ENCODE measurements around the gene BMAL1. TPM values are rescaled to one million over a fixed set of nuclear protein-coding genes. Genes with fewer than 3 reads are reported as not detected.
"Not testable (repeated sequence)": the region's sequence is repeated elsewhere in the genome, so short reads cannot be mapped to it uniquely, and the experiment has no call there.

Gene BMAL1
- total RNA-seq, 2 donors from 2014 or later = 41.6 to 44.7 TPM

- H3K27ac Mint-ChIP-seq = no peak overlapping the region
- H3K4me1 Mint-ChIP-seq = no peaks in the 10 kb centered on the region
- no peak overlapping the region for H3K4me3 Mint-ChIP-seq
- H3K36me3 Mint-ChIP-seq (ENCODE audit: low read depth) = no peaks in the 10 kb centered on the region
- peaks cover 3% of the 10 kb centered on the region for H3K27me3 Mint-ChIP-seq
- no peaks in the 10 kb centered on the region for H3K9me3 Mint-ChIP-seq
- ATAC-seq (replicated peaks) = no peak
Observed at GRCh38 chr11:13252438-13252837, 25.2 kb upstream of the BMAL1 start.

- Mint-ChIP-seq H3K36me3 (ENCODE audit: low read depth) (no peaks in the 10 kb centered on the region), H3K4me1 (peaks cover 8% of the 10 kb centered on the region), H3K27me3 (no peaks in the 10 kb centered on the region), H3K9me3 (no peaks in the 10 kb centered on the region), H3K4me3 (no peak overlapping the region), H3K27ac (no peak overlapping the region)
- ATAC-seq (replicated peaks) = no peak
Observed at GRCh38 chr11:13256216-13256615, 21.4 kb upstream of the BMAL1 start.

- H3K27me3 Mint-ChIP-seq; H3K36me3 Mint-ChIP-seq (ENCODE audit: low read depth); H3K9me3 Mint-ChIP-seq; H3K4me3 Mint-ChIP-seq; H3K4me1 Mint-ChIP-seq; H3K27ac Mint-ChIP-seq; ATAC-seq (replicated peaks): not testable (repeated sequence)
Observed at GRCh38 chr11:13258061-13258460, 19.5 kb upstream of the BMAL1 start.

- Mint-ChIP-seq H3K4me1 (peaks cover 13% of the 10 kb centered on the region), H3K36me3 (ENCODE audit: low read depth) (no peaks in the 10 kb centered on the region), H3K27me3 (peaks cover 2% of the 10 kb centered on the region), H3K4me3 (peak overlapping the region; percentile 17), H3K9me3 (no peaks in the 10 kb centered on the region), H3K27ac (no peak overlapping the region)
- no peak for ATAC-seq (replicated peaks)
Observed at GRCh38 chr11:13258855-13259254, 18.7 kb upstream of the BMAL1 start.

- peak; percentile 50 for ATAC-seq (replicated peaks)
- no peaks in the 10 kb centered on the region for H3K36me3 Mint-ChIP-seq (ENCODE audit: low read depth)
- peaks cover 4% of the 10 kb centered on the region for H3K27me3 Mint-ChIP-seq
- peaks cover 13% of the 10 kb centered on the region for H3K4me1 Mint-ChIP-seq
- no peaks in the 10 kb centered on the region for H3K9me3 Mint-ChIP-seq
- peak overlapping the region; percentile 18 for H3K27ac Mint-ChIP-seq
- peak overlapping the region; percentile 17 for H3K4me3 Mint-ChIP-seq
Observed at GRCh38 chr11:13259374-13259773, 18.2 kb upstream of the BMAL1 start.

- Mint-ChIP-seq H3K27me3 (peaks cover 4% of the 10 kb centered on the region), H3K27ac (no peak overlapping the region), H3K9me3 (no peaks in the 10 kb centered on the region), H3K4me3 (no peak overlapping the region), H3K4me1 (peaks cover 13% of the 10 kb centered on the region), H3K36me3 (ENCODE audit: low read depth) (no peaks in the 10 kb centered on the region)
- ATAC-seq (replicated peaks) = no peak
Observed at GRCh38 chr11:13260201-13260962, 17.2 kb upstream of the BMAL1 start.

- no peak overlapping the region for H3K4me3 Mint-ChIP-seq
- H3K4me1 Mint-ChIP-seq = peaks cover 13% of the 10 kb centered on the region
- no peaks in the 10 kb centered on the region for H3K9me3 Mint-ChIP-seq
- no peaks in the 10 kb centered on the region for H3K36me3 Mint-ChIP-seq (ENCODE audit: low read depth)
- H3K27ac Mint-ChIP-seq = no peak overlapping the region
- H3K27me3 Mint-ChIP-seq = peaks cover 4% of the 10 kb centered on the region
- no peak for ATAC-seq (replicated peaks)
Observed at GRCh38 chr11:13260963-13261588, 16.5 kb upstream of the BMAL1 start.

- peaks cover 13% of the 10 kb centered on the region for H3K4me1 Mint-ChIP-seq
- H3K4me3 Mint-ChIP-seq = no peak overlapping the region
- H3K36me3 Mint-ChIP-seq (ENCODE audit: low read depth) = no peaks in the 10 kb centered on the region
- no peaks in the 10 kb centered on the region for H3K9me3 Mint-ChIP-seq
- H3K27me3 Mint-ChIP-seq = peaks cover 4% of the 10 kb centered on the region
- no peak overlapping the region for H3K27ac Mint-ChIP-seq
- ATAC-seq (replicated peaks) = no peak
Observed at GRCh38 chr11:13261591-13262061, 16.0 kb upstream of the BMAL1 start.

- H3K27me3 Mint-ChIP-seq = peaks cover 4% of the 10 kb centered on the region
- no peak for ATAC-seq (replicated peaks)
- H3K27ac Mint-ChIP-seq = no peak overlapping the region
- H3K36me3 Mint-ChIP-seq (ENCODE audit: low read depth) = no peaks in the 10 kb centered on the region
- H3K4me1 Mint-ChIP-seq = peaks cover 13% of the 10 kb centered on the region
- no peak overlapping the region for H3K4me3 Mint-ChIP-seq
- H3K9me3 Mint-ChIP-seq = no peaks in the 10 kb centered on the region
Observed at GRCh38 chr11:13262096-13262495, 15.5 kb upstream of the BMAL1 start.

GRCh38 chr11:13268791-13269190 lies 8.8 kb upstream of the BMAL1 start:
- H3K9me3 Mint-ChIP-seq = no peaks in the 10 kb centered on the region

GRCh38 chr11:13269775-13270174 lies 7.8 kb upstream of the BMAL1 start:
- no peak for ATAC-seq (replicated peaks)
- H3K4me3 Mint-ChIP-seq = no peak overlapping the region

More at GRCh38 chr11:13268791-13269190, 8.8 kb upstream of the BMAL1 start:
- Mint-ChIP-seq H3K4me3 (no peak overlapping the region), H3K27me3 (peaks cover 13% of the 10 kb centered on the region), H3K27ac (no peak overlapping the region), H3K4me1 (peaks cover 8% of the 10 kb centered on the region), H3K36me3 (ENCODE audit: low read depth) (no peaks in the 10 kb centered on the region)
- ATAC-seq (replicated peaks) = no peak

GRCh38 chr11:13271060-13271693 lies 6.4 kb upstream of the BMAL1 start:
- Mint-ChIP-seq H3K4me1 (peaks cover 14% of the 10 kb centered on the region), H3K4me3 (no peak overlapping the region)

More at GRCh38 chr11:13269775-13270174, 7.8 kb upstream of the BMAL1 start:
- peaks cover 8% of the 10 kb centered on the region for H3K4me1 Mint-ChIP-seq
- no peak overlapping the region for H3K27ac Mint-ChIP-seq
- H3K9me3 Mint-ChIP-seq = no peaks in the 10 kb centered on the region
- H3K27me3 Mint-ChIP-seq = peaks cover 11% of the 10 kb centered on the region
- no peaks in the 10 kb centered on the region for H3K36me3 Mint-ChIP-seq (ENCODE audit: low read depth)

GRCh38 chr11:13276454-13276831 lies 1.1 kb upstream of the BMAL1 start:
- no peaks in the 10 kb centered on the region for H3K9me3 Mint-ChIP-seq
- H3K4me3 Mint-ChIP-seq = peak overlapping the region; percentile 100
- peaks cover 1% of the 10 kb centered on the region for H3K27me3 Mint-ChIP-seq
- ATAC-seq (replicated peaks) = no peak
- H3K4me1 Mint-ChIP-seq = peaks cover 33% of the 10 kb centered on the region
- peak overlapping the region; percentile 97 for H3K27ac Mint-ChIP-seq
- H3K36me3 Mint-ChIP-seq (ENCODE audit: low read depth) = peaks cover 20% of the 10 kb centered on the region

More at GRCh38 chr11:13271060-13271693, 6.4 kb upstream of the BMAL1 start:
- no peaks in the 10 kb centered on the region for H3K36me3 Mint-ChIP-seq (ENCODE audit: low read depth)
- no peaks in the 10 kb centered on the region for H3K9me3 Mint-ChIP-seq
- peaks cover 11% of the 10 kb centered on the region for H3K27me3 Mint-ChIP-seq
- no peak overlapping the region for H3K27ac Mint-ChIP-seq
- ATAC-seq (replicated peaks) = no peak

- peak overlapping the region; percentile 97 for H3K27ac Mint-ChIP-seq
- H3K36me3 Mint-ChIP-seq (ENCODE audit: low read depth) = peaks cover 27% of the 10 kb centered on the region
- H3K4me1 Mint-ChIP-seq = peaks cover 38% of the 10 kb centered on the region
Observed at GRCh38 chr11:13276832-13277767, 490 bp upstream of the BMAL1 start.

More at GRCh38 chr11:13276832-13277767, 490 bp upstream of the BMAL1 start:
- H3K27me3 Mint-ChIP-seq = no peaks in the 10 kb centered on the region
- peak; percentile 90 for ATAC-seq (replicated peaks)
- H3K4me3 Mint-ChIP-seq = peak overlapping the region; percentile 100
- no peaks in the 10 kb centered on the region for H3K9me3 Mint-ChIP-seq

All from activated T-helper 17 cell treated with anti-CD3 and anti-CD28 coated beads, Interleukin-2, amount 50 U/mL, for 72 hours (primary cell).